ENCODE measurements around the gene LIG4. TPM values are rescaled to one million over a fixed set of nuclear protein-coding genes. Genes with fewer than 3 reads are reported as not detected.

The LIG4 gene
- polyA plus RNA-seq, 1 donor from 2014 or later, result 9.1 TPM

DNA sequence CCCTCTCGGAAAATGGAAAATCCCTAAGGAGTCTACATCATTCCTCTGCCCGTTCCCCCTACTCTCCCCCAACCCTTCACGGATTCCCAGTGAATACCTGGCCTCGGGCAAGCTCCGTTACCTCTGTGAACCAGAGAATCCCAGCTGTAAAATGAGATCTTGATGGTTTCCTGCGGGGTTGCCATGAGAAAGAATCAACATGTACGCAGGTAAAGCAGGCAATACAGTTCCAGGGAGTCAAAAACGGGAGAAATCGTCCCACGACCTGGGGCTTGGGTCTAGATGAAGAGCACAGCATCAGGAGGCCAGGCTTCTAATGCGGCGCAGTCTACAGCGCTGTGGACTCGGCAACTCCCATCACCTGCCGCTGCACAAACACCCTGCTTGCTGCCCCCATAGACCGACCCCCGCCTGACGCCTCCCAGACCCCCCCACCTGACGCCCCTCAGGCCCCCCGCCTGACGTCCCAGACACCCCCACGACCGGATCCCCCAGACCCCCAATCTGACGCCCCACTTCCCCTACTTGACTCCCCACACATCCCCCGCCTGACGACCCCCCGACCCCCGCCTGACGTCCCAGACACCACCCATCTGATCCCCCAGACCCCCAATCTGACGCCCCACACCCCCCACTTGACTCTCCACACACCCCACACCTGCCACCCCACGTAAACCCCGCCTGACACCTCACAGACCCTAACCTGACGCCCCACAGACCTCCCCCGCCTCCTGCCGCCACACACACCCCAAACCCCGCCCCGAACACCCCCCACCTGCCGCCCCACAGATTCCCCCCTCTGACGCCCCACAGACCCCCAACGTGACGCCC is 680 bp downstream of the LIG4 start:
- Mint-ChIP-seq H3K4me1 (peaks cover 29 to 48% (median 36%) of the 10 kb centered on the region in 3 donors), H3K27ac (peak overlapping the region; percentile 94 to 100 (median 95)), H3K9me3 (peaks cover 0 to 3% (median 0%) of the 10 kb centered on the region in 3 donors), H3K36me3 (peaks cover 7% of the 10 kb centered on the region), H3K4me3 (peak overlapping the region; percentile 82 to 100 (median 93)), H3K27me3 (peaks cover 1% of the 10 kb centered on the region)

DNA sequence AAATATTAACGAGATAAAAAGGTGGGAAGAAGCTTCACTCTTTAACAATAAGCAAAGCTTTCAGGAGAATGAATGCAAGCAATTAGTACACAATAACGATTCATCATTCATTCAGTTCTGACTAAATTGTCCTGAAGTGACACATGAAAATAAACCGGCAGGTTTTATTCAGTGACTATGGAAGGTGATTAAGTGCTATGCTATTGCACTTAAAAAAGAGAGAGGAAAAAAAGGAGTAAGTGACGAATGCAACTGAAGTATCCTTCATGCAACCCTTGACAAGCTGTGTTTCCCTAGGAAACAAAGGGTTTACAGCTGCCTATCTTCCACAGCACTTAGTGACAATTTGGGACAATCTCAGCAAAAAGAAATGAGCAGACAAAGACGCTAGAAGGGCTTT is 1.4 kb downstream of the LIG4 start:
- Mint-ChIP-seq H3K9me3 (peaks cover 0 to 3% (median 0%) of the 10 kb centered on the region in 3 donors), H3K36me3 (peaks cover 7% of the 10 kb centered on the region), H3K4me3 (peak overlapping the region; percentile 74 to 93 (median 84)), H3K4me1 (peaks cover 24 to 43% (median 31%) of the 10 kb centered on the region in 3 donors), H3K27me3 (peaks cover 1% of the 10 kb centered on the region), H3K27ac (peak overlapping the region; percentile 94 to 97 (median 95))

GRCh38 chr13:108212886-108213285 is 2.5 kb downstream of the LIG4 start:
- H3K9me3 Mint-ChIP-seq, result peaks cover 0 to 8% (median 1%) of the 10 kb centered on the region in 3 donors
- H3K27ac Mint-ChIP-seq, result peak overlapping the region; percentile 0 to 97 (median 10)
- H3K4me1 Mint-ChIP-seq, result peaks cover 24 to 36% (median 29%) of the 10 kb centered on the region in 3 donors
- H3K27me3 Mint-ChIP-seq, result no peaks in the 10 kb centered on the region
- H3K36me3 Mint-ChIP-seq, result peaks cover 9% of the 10 kb centered on the region
- peak overlapping the region; percentile 26 to 91 (median 55) for H3K4me3 Mint-ChIP-seq

- H3K4me3 Mint-ChIP-seq, result no peak overlapping the region
- H3K27me3 Mint-ChIP-seq, result no peaks in the 10 kb centered on the region
- peaks cover 9% of the 10 kb centered on the region for H3K36me3 Mint-ChIP-seq
- no peak overlapping the region for H3K27ac Mint-ChIP-seq
- peaks cover 0 to 8% (median 1%) of the 10 kb centered on the region in 3 donors for H3K9me3 Mint-ChIP-seq
- peaks cover 24 to 27% (median 24%) of the 10 kb centered on the region in 3 donors for H3K4me1 Mint-ChIP-seq
Measured at GRCh38 chr13:108210551-108210950, 4.8 kb downstream of the LIG4 start.

DNA sequence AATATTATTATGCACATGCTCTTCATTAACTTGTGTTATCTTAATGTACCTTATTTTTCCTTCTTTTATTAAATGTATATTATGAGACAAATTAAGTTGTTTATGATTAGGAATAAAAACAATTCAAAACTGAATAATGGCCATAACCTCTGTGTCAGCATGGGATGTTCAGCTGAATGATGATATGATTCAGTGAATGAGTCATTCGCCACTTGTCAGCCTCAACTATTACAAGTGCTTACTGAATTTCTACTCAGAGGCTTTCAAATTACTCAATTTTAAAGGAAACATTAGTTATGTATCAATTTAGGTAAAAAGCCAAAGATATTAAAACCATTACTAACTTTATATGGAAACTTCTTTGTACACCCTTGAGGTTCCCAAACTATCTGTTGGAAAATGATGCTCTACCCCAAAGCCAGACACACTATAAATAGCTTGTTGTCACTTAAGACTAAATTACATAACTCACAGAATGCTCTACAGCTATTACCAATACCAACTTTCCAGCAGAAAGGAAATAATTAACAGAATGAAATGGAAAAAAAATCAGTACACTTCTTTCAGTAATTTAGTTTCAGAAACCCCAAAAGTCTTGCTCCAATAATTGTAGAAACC is 14.4 kb downstream of the LIG4 start:
- H3K27ac Mint-ChIP-seq, result no peak overlapping the region
- peaks cover 0 to 2% (median 0%) of the 10 kb centered on the region in 3 donors for H3K4me1 Mint-ChIP-seq
- peaks cover 4% of the 10 kb centered on the region for H3K36me3 Mint-ChIP-seq
- H3K27me3 Mint-ChIP-seq, result peaks cover 5% of the 10 kb centered on the region
- H3K9me3 Mint-ChIP-seq, result peaks cover 3 to 8% (median 3%) of the 10 kb centered on the region in 3 donors
- no peak overlapping the region for H3K4me3 Mint-ChIP-seq

DNA sequence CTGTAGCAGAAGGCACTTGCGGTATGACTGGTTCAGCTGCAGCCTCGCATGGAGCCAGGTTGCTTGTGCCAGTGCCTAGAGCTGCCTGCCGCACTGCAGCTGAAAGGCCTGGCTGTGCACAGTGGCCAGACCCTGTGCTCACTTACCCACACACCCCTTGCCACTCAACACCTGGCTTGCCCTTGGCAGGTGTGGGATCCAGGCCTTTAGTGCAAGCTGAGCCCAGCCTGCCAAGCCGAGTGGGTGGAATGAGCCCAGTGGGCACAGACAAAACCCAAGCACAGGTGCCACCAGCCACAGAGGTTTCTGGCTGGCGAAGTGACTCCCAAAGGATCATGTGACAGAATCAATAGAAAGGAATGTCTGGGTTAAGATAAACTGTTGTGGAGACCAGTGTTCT is 19.5 kb downstream of the LIG4 start:
- Mint-ChIP-seq H3K9me3 (peaks cover 6 to 21% (median 16%) of the 10 kb centered on the region in 3 donors), H3K4me3 (no peak overlapping the region), H3K36me3 (peaks cover 9% of the 10 kb centered on the region), H3K4me1 (no peaks in the 10 kb centered on the region), H3K27me3 (peaks cover 5% of the 10 kb centered on the region), H3K27ac (no peak overlapping the region)

DNA sequence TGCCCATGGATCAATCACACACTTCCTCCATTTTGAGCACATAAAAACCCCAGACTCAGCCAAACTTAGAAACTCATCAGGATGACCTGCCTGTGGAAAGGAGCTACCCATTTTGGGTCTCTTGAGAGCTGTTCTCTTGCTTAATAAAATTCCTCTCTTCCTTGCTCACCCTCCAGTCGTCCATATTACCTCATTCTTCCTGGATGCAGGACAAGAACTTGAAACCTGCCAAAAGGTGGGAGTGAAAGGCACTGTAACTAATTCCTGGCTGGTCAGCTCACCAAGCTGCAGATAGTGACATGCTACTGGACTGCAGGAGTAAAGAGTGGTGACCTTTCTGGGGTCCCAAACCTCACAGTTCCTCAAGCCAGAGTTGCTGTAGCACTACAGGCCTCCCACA is 20.2 kb downstream of the LIG4 start:
- H3K27me3 Mint-ChIP-seq, result peaks cover 10% of the 10 kb centered on the region
- H3K4me1 Mint-ChIP-seq, result no peaks in the 10 kb centered on the region
- H3K9me3 Mint-ChIP-seq, result peaks cover 7 to 21% (median 16%) of the 10 kb centered on the region in 3 donors
- H3K36me3 Mint-ChIP-seq, result peaks cover 9% of the 10 kb centered on the region
- H3K4me3 Mint-ChIP-seq, result no peak overlapping the region
- peak overlapping the region in 1 of 3 donors; percentile 67 for H3K27ac Mint-ChIP-seq

DNA sequence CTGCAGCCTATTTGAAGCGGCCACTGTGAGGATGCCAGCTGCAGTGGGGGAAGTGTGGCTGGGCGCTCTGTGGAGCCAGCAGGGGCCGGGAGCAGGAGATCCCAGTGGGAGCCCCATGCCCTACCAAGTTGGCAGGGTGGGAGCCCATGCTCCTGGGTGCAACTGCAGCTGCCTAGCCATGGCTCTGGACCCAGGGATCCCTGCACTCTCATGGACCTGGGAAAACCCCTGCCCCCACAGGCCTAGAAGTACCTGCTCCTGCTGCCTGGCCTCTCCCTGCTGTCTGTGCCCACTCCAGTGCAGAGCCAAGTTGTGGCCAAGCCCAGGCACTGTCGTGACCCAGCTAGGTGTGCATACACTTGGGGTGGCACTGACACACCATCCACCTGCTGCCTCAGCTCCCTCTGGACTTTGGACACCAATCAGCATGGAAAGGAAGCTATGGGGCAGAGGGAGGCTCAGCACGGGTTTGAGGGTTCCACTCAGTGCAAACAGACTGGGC is 20.9 kb downstream of the LIG4 start:
- peaks cover 9% of the 10 kb centered on the region for H3K36me3 Mint-ChIP-seq
- H3K4me3 Mint-ChIP-seq, result no peak overlapping the region
- no peaks in the 10 kb centered on the region for H3K4me1 Mint-ChIP-seq
- peaks cover 7 to 21% (median 15%) of the 10 kb centered on the region in 3 donors for H3K9me3 Mint-ChIP-seq
- peaks cover 14% of the 10 kb centered on the region for H3K27me3 Mint-ChIP-seq
- H3K27ac Mint-ChIP-seq, result no peak overlapping the region

GRCh38 chr13:108193806-108194205 is 21.5 kb downstream of the LIG4 start:
- Mint-ChIP-seq H3K4me3 (no peak overlapping the region), H3K9me3 (peaks cover 7 to 25% (median 13%) of the 10 kb centered on the region in 3 donors), H3K36me3 (peaks cover 11% of the 10 kb centered on the region), H3K4me1 (no peaks in the 10 kb centered on the region), H3K27ac (no peak overlapping the region), H3K27me3 (peaks cover 14% of the 10 kb centered on the region)

DNA sequence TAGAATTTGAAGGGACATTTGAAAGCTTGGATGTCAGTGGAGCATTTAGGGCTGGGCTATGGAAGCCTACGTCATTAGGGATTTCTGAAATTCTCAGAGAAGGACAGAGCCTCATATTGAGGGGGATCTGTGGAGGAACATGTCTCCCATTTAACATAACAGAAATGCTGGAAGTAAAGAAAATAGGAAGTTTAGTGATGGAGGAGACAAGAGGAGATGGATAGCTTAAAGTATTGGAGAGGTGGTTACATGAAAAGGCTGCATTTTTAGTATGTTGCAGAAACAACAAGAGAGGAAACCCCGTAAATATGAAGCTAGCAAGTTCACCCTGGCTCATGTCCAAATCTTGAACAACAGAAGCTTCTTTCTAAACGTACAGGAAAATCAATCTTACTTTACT is 24.4 kb downstream of the LIG4 start:
- no peak overlapping the region for H3K4me3 Mint-ChIP-seq
- H3K27me3 Mint-ChIP-seq, result peaks cover 11% of the 10 kb centered on the region
- H3K27ac Mint-ChIP-seq, result no peak overlapping the region
- peaks cover 7% of the 10 kb centered on the region for H3K36me3 Mint-ChIP-seq
- H3K9me3 Mint-ChIP-seq, result peaks cover 5 to 21% (median 9%) of the 10 kb centered on the region in 3 donors
- H3K4me1 Mint-ChIP-seq, result peaks cover 0 to 1% (median 0%) of the 10 kb centered on the region in 3 donors

DNA sequence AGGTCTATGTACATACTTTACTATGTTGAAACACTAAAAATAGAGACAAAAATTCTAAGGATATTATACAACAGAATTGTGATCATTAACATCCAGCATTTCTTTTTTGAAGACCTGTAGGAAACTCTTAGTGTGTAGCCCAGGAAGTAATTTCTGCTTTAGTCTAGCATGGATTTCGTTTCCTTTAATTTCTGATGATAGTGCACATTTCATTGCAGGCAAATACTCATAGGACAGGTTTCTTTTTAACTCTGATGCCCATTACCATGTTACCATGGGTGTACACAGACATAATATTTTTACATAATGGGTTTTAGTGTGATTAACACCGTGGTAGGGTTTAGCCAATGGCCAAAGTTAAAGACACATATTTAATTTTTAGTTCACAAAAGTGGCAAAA is 27.1 kb downstream of the LIG4 start:
- no peak overlapping the region for H3K27ac Mint-ChIP-seq
- H3K27me3 Mint-ChIP-seq, result peaks cover 11% of the 10 kb centered on the region
- peaks cover 4% of the 10 kb centered on the region for H3K36me3 Mint-ChIP-seq
- peaks cover 16 to 17% (median 16%) of the 10 kb centered on the region in 3 donors for H3K4me1 Mint-ChIP-seq
- H3K9me3 Mint-ChIP-seq, result peaks cover 2 to 11% (median 4%) of the 10 kb centered on the region in 3 donors
- H3K4me3 Mint-ChIP-seq, result no peak overlapping the region

GRCh38 chr13:108185223-108185622 is 30.1 kb downstream of the LIG4 start:
- Mint-ChIP-seq H3K4me3 (peak overlapping the region in 3 of 4 donors; percentile 9 to 84 (median 72)), H3K4me1 (peaks cover 16 to 18% (median 17%) of the 10 kb centered on the region in 3 donors), H3K27me3 (peaks cover 6% of the 10 kb centered on the region), H3K27ac (peak overlapping the region; percentile 11 to 89 (median 69)), H3K9me3 (peaks cover 0 to 3% (median 2%) of the 10 kb centered on the region in 3 donors), H3K36me3 (peaks cover 2% of the 10 kb centered on the region)

DNA sequence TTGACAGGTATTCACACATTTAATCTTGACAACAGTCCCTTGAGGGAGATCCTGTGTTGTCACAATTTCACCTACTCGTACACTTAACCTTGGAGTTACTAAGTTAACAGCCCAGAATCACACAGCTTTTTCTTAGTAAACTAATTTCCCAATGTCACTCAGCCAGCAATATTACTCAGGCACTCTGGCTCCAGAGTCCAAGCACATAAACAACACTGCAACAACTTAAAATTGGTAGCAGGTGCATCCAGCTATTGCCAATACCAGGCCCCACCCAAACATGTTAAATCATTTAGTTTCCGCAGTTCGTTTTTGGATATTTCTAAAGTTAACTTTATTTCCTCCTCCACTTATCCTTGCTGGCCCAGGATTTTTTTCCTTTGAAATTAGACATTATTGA is 32.7 kb downstream of the LIG4 start:
- peaks cover 0 to 2% (median 0%) of the 10 kb centered on the region in 3 donors for H3K9me3 Mint-ChIP-seq
- peaks cover 16 to 19% (median 18%) of the 10 kb centered on the region in 3 donors for H3K4me1 Mint-ChIP-seq
- no peaks in the 10 kb centered on the region for H3K36me3 Mint-ChIP-seq
- no peaks in the 10 kb centered on the region for H3K27me3 Mint-ChIP-seq
- no peak overlapping the region for H3K27ac Mint-ChIP-seq
- no peak overlapping the region for H3K4me3 Mint-ChIP-seq

DNA sequence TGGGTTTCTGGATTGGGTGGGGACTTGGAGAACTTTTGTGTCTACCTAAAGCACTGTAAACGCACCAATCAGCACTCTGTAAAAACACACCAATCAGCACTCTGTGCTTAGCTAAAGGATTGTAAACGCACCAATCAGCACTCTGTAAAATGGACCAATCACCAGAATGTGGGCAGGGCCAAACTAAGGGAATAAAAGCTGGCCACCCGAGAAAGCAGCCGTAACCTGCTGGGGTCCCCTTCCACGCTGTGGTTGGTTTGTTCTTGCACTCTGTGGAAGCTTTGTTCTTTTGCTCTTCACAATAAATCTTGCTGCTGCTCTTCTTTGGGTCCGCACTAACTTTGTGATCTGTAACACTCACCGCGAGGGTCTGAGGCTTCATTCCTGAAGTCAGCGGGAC is 37.3 kb downstream of the LIG4 start:
- H3K4me3 Mint-ChIP-seq, result no peak overlapping the region
- no peaks in the 10 kb centered on the region for H3K27me3 Mint-ChIP-seq
- H3K27ac Mint-ChIP-seq, result no peak overlapping the region
- peaks cover 0 to 3% (median 2%) of the 10 kb centered on the region in 3 donors for H3K9me3 Mint-ChIP-seq
- peaks cover 0 to 3% (median 1%) of the 10 kb centered on the region in 3 donors for H3K4me1 Mint-ChIP-seq
- H3K36me3 Mint-ChIP-seq, result no peaks in the 10 kb centered on the region

DNA sequence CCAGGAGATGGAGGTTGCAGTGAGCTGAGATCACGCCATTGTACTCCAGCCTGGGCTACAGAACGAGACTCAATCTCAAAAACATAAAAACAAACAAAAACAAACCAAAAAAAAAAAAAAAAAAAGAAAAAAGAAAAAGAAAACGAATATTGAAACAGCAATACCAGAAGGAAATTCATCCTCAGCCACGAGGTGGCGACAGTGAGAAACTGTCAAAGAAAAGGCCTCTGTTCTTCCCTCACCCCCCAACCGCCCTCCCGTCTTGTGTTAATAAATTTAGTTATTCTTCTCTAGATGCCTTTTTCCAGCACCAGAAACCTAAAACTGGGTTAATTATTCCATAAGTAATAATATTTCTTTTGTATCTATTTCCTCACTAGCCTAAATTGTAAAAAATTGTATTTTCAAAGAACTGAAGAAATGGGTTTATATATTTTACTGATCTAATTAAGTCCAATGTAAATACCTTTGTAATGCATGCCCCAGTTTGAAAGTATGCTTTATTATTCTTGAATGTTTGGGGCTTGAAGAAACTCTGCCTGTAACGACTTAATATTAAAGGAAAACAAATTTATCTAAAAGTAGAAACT is 38.6 kb downstream of the LIG4 start:
- Mint-ChIP-seq H3K9me3 (peaks cover 2 to 8% (median 2%) of the 10 kb centered on the region in 3 donors), H3K4me1 (peaks cover 0 to 3% (median 1%) of the 10 kb centered on the region in 3 donors), H3K27me3 (no peaks in the 10 kb centered on the region), H3K4me3 (no peak overlapping the region), H3K27ac (no peak overlapping the region), H3K36me3 (no peaks in the 10 kb centered on the region)
